OCI-LY1 (cell line): ENCODE results near the gene SYK.
A peak's percentile ranks its signal among the peaks of the same experiment; 100 is the strongest.

Experiments
- H2AFZ ChIP-seq: fragments of 200-600 bp; sonication (generic), shearing (Covaris generic); 2 replicates; pipeline ENCODE4 v1.6.0; 2014; ENCODE audit warnings: antibody characterized with exemption, mild to moderate bottlenecking, low read length
- H3F3A ChIP-seq: fragments of 200-600 bp; sonication (generic), shearing (Covaris generic); 2 replicates; pipeline ENCODE4 v1.6.0; 2014; ENCODE audit warnings: mild to moderate bottlenecking, antibody characterized with exemption, low read length, moderate library complexity; ENCODE audit not compliant: insufficient read depth
- H3K27ac ChIP-seq: fragments of 200-600 bp; sonication (generic); 2 replicates; pipeline ENCODE4 v1.5.1; 2014; ENCODE audit warnings: low read length, mixed run types, mild to moderate bottlenecking, low read depth; ENCODE audit not compliant: poor library complexity, severe bottlenecking
- H3K27me3 ChIP-seq: fragments of 200-600 bp; sonication (generic); 2 replicates; pipeline ENCODE4 v1.6.0; 2014; ENCODE audit warnings: antibody characterized with exemption, mild to moderate bottlenecking, low read length, moderate library complexity; ENCODE audit not compliant: insufficient read depth
- H3K36me3 ChIP-seq: fragments of 200-600 bp; sonication (generic); 2 replicates; pipeline ENCODE4 v1.6.1; 2014; ENCODE audit warnings: mild to moderate bottlenecking, antibody characterized with exemption, low read length, moderate library complexity, mixed read lengths; ENCODE audit not compliant: insufficient read depth
- H3K4me1 ChIP-seq: fragments of 200-600 bp; sonication (generic); 2 replicates; pipeline ENCODE4 v1.5.1; 2014; ENCODE audit warnings: mild to moderate bottlenecking, low read length, moderate library complexity; ENCODE audit not compliant: insufficient read depth, severe bottlenecking
- H3K4me2 ChIP-seq: fragments of 200-600 bp; sonication (generic), shearing (Covaris generic); 2 replicates; pipeline ENCODE4 v1.6.1; 2014; ENCODE audit warnings: low read length
- H3K4me3 ChIP-seq: fragments of 200-600 bp; sonication (generic); 2 replicates; pipeline ENCODE4 v1.5.1; 2014; ENCODE audit warnings: low read length, low read depth, mild to moderate bottlenecking, mixed read lengths; ENCODE audit not compliant: poor library complexity, severe bottlenecking
- H3K79me2 ChIP-seq: fragments of 200-600 bp; shearing (Covaris generic); 2 replicates; pipeline ENCODE4 v1.6.1; 2016; ENCODE audit warnings: mixed run types, low read length, mixed read lengths; ENCODE audit not compliant: insufficient read depth
- H3K9ac ChIP-seq: fragments of 200-600 bp; sonication (generic), shearing (Covaris generic); 2 replicates; pipeline ENCODE4 v1.6.1; 2014; ENCODE audit warnings: mild to moderate bottlenecking, low read length, mixed read lengths
- H3K9me2 ChIP-seq: fragments of 200-600 bp; sonication (generic), shearing (Covaris generic); 2 replicates; pipeline ENCODE4 v1.6.1; 2014; ENCODE audit warnings: low read depth, mild to moderate bottlenecking, low read length, mixed read lengths
- H3K9me3 ChIP-seq: fragments of 200-600 bp; shearing (Covaris generic); 2 replicates; pipeline ENCODE4 v1.6.1; 2014; ENCODE audit warnings: low read length, mixed read lengths
- H4K20me1 ChIP-seq: fragments of 200-600 bp; sonication (generic), shearing (Covaris generic); 2 replicates; pipeline ENCODE4 v1.6.0; 2016; ENCODE audit warnings: mild to moderate bottlenecking, low read length; ENCODE audit not compliant: insufficient read depth
- CTCF ChIP-seq: fragments of 200-600 bp; sonication (generic), shearing (Covaris generic); IDR thresholded peaks from 2 replicates; pipeline ENCODE4 v1.5.1; 2017; ENCODE audit warnings: mild to moderate bottlenecking, antibody characterized with exemption, low read length, moderate library complexity, mixed read lengths
- EZH2 ChIP-seq: fragments of 200-600 bp; sonication (generic), shearing (Covaris generic); IDR thresholded peaks from 2 replicates; pipeline ENCODE4 v1.8.0; 2017; ENCODE audit warnings: borderline replicate concordance, mixed run types, mild to moderate bottlenecking, antibody characterized with exemption, low read length, moderate library complexity, mixed read lengths

Gene SYK

GRCh38 chr9:90872835-90873294 lies 71.2 kb downstream of the SYK start:
- Histone ChIP-seq H3K27me3 (no peaks in the 10 kb centered on the region), H3K79me2 (no peaks in the 10 kb centered on the region), H3K27ac (peak overlapping the region; percentile 31), H3K36me3 (peaks cover 88% of the 10 kb centered on the region), H3K9me3 (no peaks in the 10 kb centered on the region), H2AFZ (no peak overlapping the region), H3K4me1 (peaks cover 16% of the 10 kb centered on the region), H4K20me1 (no peaks in the 10 kb centered on the region), H3K9me2 (no peaks in the 10 kb centered on the region), H3F3A (no peaks in the 10 kb centered on the region), H3K4me2 (no peak overlapping the region; the same call in 1 of the 2 replicates), H3K9ac (no peak overlapping the region), H3K4me3 (no peak overlapping the region)
- TF ChIP-seq EZH2 (no peak), CTCF (no peak)

- Histone ChIP-seq H3K9ac (no peak overlapping the region), H3K9me3 (no peaks in the 10 kb centered on the region), H3K27ac (peak overlapping the region; percentile 31), H3K4me1 (peaks cover 16% of the 10 kb centered on the region), H3K27me3 (no peaks in the 10 kb centered on the region), H3K9me2 (no peaks in the 10 kb centered on the region), H3K4me2 (no peak overlapping the region), H3K79me2 (no peaks in the 10 kb centered on the region), H2AFZ (no peak overlapping the region), H3F3A (no peaks in the 10 kb centered on the region), H3K36me3 (peaks cover 88% of the 10 kb centered on the region), H3K4me3 (no peak overlapping the region), H4K20me1 (no peaks in the 10 kb centered on the region)
- no peak for TF ChIP-seq EZH2
- no peak for TF ChIP-seq CTCF
These were observed 71.8 kb downstream of the SYK start for GRCh38 chr9:90873422-90873821.

- Histone ChIP-seq H3K9ac (no peak overlapping the region), H3K27ac (no peak overlapping the region), H3K79me2 (no peaks in the 10 kb centered on the region), H3K4me2 (no peak overlapping the region), H3K27me3 (no peaks in the 10 kb centered on the region), H2AFZ (no peak overlapping the region), H3K4me1 (peaks cover 17% of the 10 kb centered on the region), H4K20me1 (no peaks in the 10 kb centered on the region), H3K9me3 (no peaks in the 10 kb centered on the region), H3F3A (no peaks in the 10 kb centered on the region), H3K9me2 (no peaks in the 10 kb centered on the region), H3K4me3 (no peak overlapping the region), H3K36me3 (peaks cover 90% of the 10 kb centered on the region)
- no peak for TF ChIP-seq EZH2
- no peak for TF ChIP-seq CTCF
These were observed 72.6 kb downstream of the SYK start for GRCh38 chr9:90874194-90874593.
